Natural killer cell (primary cell): Measurements from ENCODE around the gene PC. TPM values are rescaled to one million over a fixed set of nuclear protein-coding genes. Genes with fewer than 3 reads are reported as not detected.

ENCODE experiments used
- ATAC-seq, 3 donors: fragments of 150-1000 bp in 2 of 3; fragments of 200-7000 bp in 1 of 3; cut with Tn5 transposase; 1 replicate in 1 of 3; 2 replicates in 2 of 3; pipeline ENCODE4 v1.10.0; 2021; ENCODE audit warnings: mild to moderate bottlenecking in 2 of 3, moderate library complexity in 2 of 3
- DNase-seq, 2 donors: peaks; one replicate each; pipeline versions ENCODE4 v3.0.0 to v3.0.0-alpha.2; 2013 to 2021; ENCODE audit warnings: mixed read lengths in 1 of 2
- H3K27ac ChIP-seq: one replicate; pipeline ENCODE4 v1.5.1; 2013; ENCODE audit warnings: mild to moderate bottlenecking, low read length
- H3K27me3 ChIP-seq: one replicate; pipeline ENCODE4 v1.6.1; 2013; ENCODE audit warnings: low read length; ENCODE audit not compliant: control insufficient read depth, insufficient read depth
- H3K36me3 ChIP-seq: one replicate; pipeline ENCODE4 v1.6.1; 2013; ENCODE audit warnings: low read length; ENCODE audit not compliant: control insufficient read depth, insufficient read depth
- H3K4me1 ChIP-seq: one replicate; pipeline ENCODE4 v1.6.1; 2013; ENCODE audit warnings: low read length; ENCODE audit not compliant: control insufficient read depth, insufficient read depth
- H3K4me3 ChIP-seq: one replicate; pipeline ENCODE4 v1.5.1; 2013; ENCODE audit warnings: low read length
- H3K9me3 ChIP-seq: one replicate; pipeline ENCODE4 v1.6.1; 2013; ENCODE audit warnings: low read length; ENCODE audit not compliant: control insufficient read depth, insufficient read depth
- H3K27ac Mint-ChIP-seq, 2 donors: one replicate each; pipeline ENCODE4 v1.8.0; 2022; ENCODE audit warnings: mild to moderate bottlenecking in 2 of 2, mixed read lengths in 2 of 2, moderate library complexity in 1 of 2
- H3K27me3 Mint-ChIP-seq, 2 donors: one replicate each; pipeline ENCODE4 v1.8.0; 2022; ENCODE audit warnings: low read depth in 2 of 2, mixed read lengths in 2 of 2
- H3K36me3 Mint-ChIP-seq: one replicate; pipeline ENCODE4 v1.8.0; 2022; ENCODE audit warnings: mixed read lengths
- H3K4me1 Mint-ChIP-seq, 2 donors: one replicate each; pipeline ENCODE4 v1.8.0; 2022; ENCODE audit warnings: mixed read lengths in 2 of 2
- H3K4me3 Mint-ChIP-seq: one replicate; pipeline ENCODE4 v1.8.0; 2022; ENCODE audit warnings: mild to moderate bottlenecking, moderate library complexity, mixed read lengths
- H3K9me3 Mint-ChIP-seq, 2 donors: one replicate each; pipeline ENCODE4 v1.8.0; 2022; ENCODE audit warnings: mixed read lengths in 2 of 2
- CTCF ChIP-seq: fragments of 200-600 bp; IDR thresholded peaks from one replicate; pipeline ENCODE4 v1.8.0; 2022; ENCODE audit warnings: antibody characterized with exemption
- WGBS: methylation state at CpG from one replicate; pipeline ENCODE4 v1.1.7; 2013; ENCODE audit warnings: missing lambda C conversion rate; ENCODE audit not compliant: insufficient coverage; 5-methylcytosine and 5-hydroxymethylcytosine counted together
- intact Hi-C: fragments of 100-400 bp; cut with micrococcal nuclease; formaldehyde crosslinking; loops from one replicate; pipeline ENCODE4 v1.14.2; 2022
- total RNA-seq, 4 donors: library from RNA; stranded (reverse); fragments of 120-200 nt in 1 of 4; gene quantifications; one replicate each; pipeline versions ENCODE4 v1.2.3 to v1.2.4, GENCODE V29; 2013 to 2022

The PC gene
- total RNA-seq, 3 donors from 2014 or later (not counting 1 experiment from before 2014, with no cell fraction given): 4.1 to 5.9 (median 4.6) TPM

GRCh38 chr11:66881927-66882452, 76.2 kb downstream of the PC start:
- no peaks in the 10 kb centered on the region for H3K27me3 Mint-ChIP-seq
- H3K4me3 Mint-ChIP-seq: no peak overlapping the region
- H3K9me3 Mint-ChIP-seq: no peaks in the 10 kb centered on the region
- peaks cover 0 to 11% of the 10 kb centered on the region in 2 donors for H3K4me1 Mint-ChIP-seq
- Histone ChIP-seq H3K36me3 (no peaks in the 10 kb centered on the region), H3K4me3 (no peak overlapping the region), H3K27me3 (no peaks in the 10 kb centered on the region), H3K4me1 (peaks cover 7% of the 10 kb centered on the region), H3K27ac (no peak overlapping the region), H3K9me3 (no peaks in the 10 kb centered on the region)
- intact Hi-C loops: no loop called here
- DNase-seq (no peak), ATAC-seq (no peak)
- no peaks in the 10 kb centered on the region for H3K36me3 Mint-ChIP-seq
- 90% methylated on average over 9 of the region's 9 CpGs for WGBS
- H3K27ac Mint-ChIP-seq: no peak overlapping the region
- no peak for TF ChIP-seq CTCF

- no peaks in the 10 kb centered on the region for H3K36me3 ChIP-seq
- no peak for TF ChIP-seq CTCF
- no peaks in the 10 kb centered on the region for H3K27me3 ChIP-seq
- Mint-ChIP-seq H3K36me3 (no peaks in the 10 kb centered on the region), H3K27me3 (no peaks in the 10 kb centered on the region), H3K4me1 (peaks cover 0 to 11% of the 10 kb centered on the region in 2 donors), H3K4me3 (no peak overlapping the region), H3K27ac (no peak overlapping the region), H3K9me3 (no peaks in the 10 kb centered on the region)
- H3K4me3 ChIP-seq: no peak overlapping the region
- no peak overlapping the region for H3K27ac ChIP-seq
- H3K4me1 ChIP-seq: peaks cover 7% of the 10 kb centered on the region
- ATAC-seq (no peak), DNase-seq (no peak)
- WGBS: 91% methylated on average over 10 of the region's 10 CpGs
- no peaks in the 10 kb centered on the region for H3K9me3 ChIP-seq
- intact Hi-C loops: no loop called here
Observed at GRCh38 chr11:66881451-66881835, 76.7 kb downstream of the PC start.

GRCh38 chr11:66880496-66881450, 77.4 kb downstream of the PC start:
- no peak for TF ChIP-seq CTCF
- Histone ChIP-seq H3K27ac (no peak overlapping the region), H3K27me3 (no peaks in the 10 kb centered on the region), H3K36me3 (no peaks in the 10 kb centered on the region), H3K4me3 (no peak overlapping the region), H3K9me3 (no peaks in the 10 kb centered on the region), H3K4me1 (peaks cover 7% of the 10 kb centered on the region)
- Mint-ChIP-seq H3K27ac (no peak overlapping the region), H3K4me1 (peaks cover 0 to 11% of the 10 kb centered on the region in 2 donors), H3K36me3 (no peaks in the 10 kb centered on the region), H3K4me3 (no peak overlapping the region), H3K27me3 (peaks cover 0 to under 1% of the 10 kb centered on the region in 2 donors), H3K9me3 (no peaks in the 10 kb centered on the region)
- 26% methylated on average over 13 of the region's 14 CpGs for WGBS
- ATAC-seq: peak in 1 of 3 donors; percentile 21
- peak in 1 of 2 donors; percentile 43 for DNase-seq
- intact Hi-C loops: no loop called here
